IPS-18c (cell line): ENCODE results near the gene TRAPPC12.
"Not testable (repeated sequence)": the region's sequence is repeated elsewhere in the genome, so short reads cannot be mapped to it uniquely, and the experiment has no call there.

ENCODE experiments used
- H3K4me3 ChIP-seq: 2 replicates; pipeline ENCODE4 v1.7.0; 2013; ENCODE audit warnings: low read depth, mild to moderate bottlenecking, low read length, moderate library complexity; ENCODE audit not compliant: insufficient read depth
- H3K9me3 ChIP-seq: one replicate; pipeline ENCODE4 v1.6.1; 2013; ENCODE audit warnings: mild to moderate bottlenecking, low read length, moderate library complexity; ENCODE audit not compliant: control insufficient read depth, insufficient read depth

The TRAPPC12 gene

GRCh38 chr2:3435445-3435844 is 56.0 kb downstream of the TRAPPC12 start:
- H3K4me3 ChIP-seq: no peak overlapping the region
- no peaks in the 10 kb centered on the region for H3K9me3 ChIP-seq

GRCh38 chr2:3440477-3440876 is 61.0 kb downstream of the TRAPPC12 start:
- no peaks in the 10 kb centered on the region for H3K9me3 ChIP-seq
- H3K4me3 ChIP-seq: no peak overlapping the region

- no peaks in the 10 kb centered on the region for H3K9me3 ChIP-seq
- no peak overlapping the region for H3K4me3 ChIP-seq
Observed at GRCh38 chr2:3441465-3441864, 62.0 kb downstream of the TRAPPC12 start.

DNA sequence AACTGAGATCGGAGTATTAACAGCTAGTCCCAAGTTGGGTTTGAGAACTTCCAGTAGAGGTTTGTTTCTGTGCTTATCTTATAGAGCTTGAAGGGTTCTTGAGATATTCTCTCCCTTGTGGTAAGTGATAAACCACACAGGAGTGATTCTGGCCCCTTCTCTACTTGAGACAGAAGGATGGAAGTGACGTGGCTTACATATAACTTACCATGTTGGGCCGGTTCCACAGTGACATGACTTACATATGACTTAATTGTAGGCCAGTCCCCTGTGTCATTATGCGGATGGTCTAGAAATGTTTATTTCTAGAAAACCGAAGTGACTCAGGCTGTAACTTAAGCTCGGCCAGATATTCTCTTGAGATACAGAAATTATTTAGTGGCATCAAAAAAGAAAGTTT is 62.7 kb downstream of the TRAPPC12 start:
- Histone ChIP-seq H3K9me3 (no peaks in the 10 kb centered on the region), H3K4me3 (no peak overlapping the region)

DNA sequence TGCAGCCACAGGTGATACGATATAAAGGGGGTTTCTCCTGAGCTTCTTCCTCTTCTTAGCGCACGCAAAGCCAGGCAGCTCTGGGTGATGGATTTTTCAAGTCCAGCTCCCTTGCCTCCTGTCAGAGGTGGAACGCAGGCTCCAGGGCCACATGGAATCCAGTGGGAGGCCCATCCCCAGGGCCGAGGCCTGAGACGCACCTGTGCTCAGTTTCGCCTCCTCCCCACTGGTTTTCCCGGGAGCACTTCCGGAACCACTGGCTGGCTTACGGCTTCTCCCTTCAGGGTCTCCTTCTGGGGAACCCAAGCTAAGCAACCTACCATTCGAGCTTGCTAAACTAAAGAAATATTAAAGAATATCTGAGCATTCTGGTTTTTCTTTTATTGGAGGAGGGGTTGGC is 63.6 kb downstream of the TRAPPC12 start:
- H3K4me3 ChIP-seq: no peak overlapping the region
- H3K9me3 ChIP-seq: no peaks in the 10 kb centered on the region

DNA sequence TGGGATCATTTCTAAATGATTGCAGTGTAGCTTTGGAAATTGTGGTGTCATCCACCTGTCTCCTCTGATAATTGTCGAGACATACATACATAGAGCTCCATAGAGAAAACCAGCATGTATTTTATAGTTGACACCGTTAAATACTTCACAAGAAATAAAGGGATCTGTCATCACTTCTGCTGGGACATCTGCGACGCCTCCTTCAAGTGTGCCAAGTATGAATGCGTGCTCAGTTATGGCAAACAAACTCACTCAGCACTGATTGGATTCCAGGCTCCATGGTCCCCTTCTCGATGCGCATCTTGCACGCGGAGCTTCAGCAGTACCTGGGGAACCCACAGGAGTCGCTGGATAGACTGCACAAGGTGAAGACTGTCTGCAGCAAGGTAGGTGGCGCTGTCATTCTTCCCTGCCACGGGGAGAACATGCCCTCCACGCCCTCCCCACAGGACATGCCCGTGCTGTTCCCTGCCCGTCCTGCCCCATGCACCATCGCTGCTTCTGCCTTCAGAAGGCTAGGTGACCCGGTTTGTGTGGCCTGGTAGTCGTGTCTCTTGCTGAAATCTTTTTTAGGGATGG is 64.1 kb downstream of the TRAPPC12 start:
- no peak overlapping the region for H3K4me3 ChIP-seq
- H3K9me3 ChIP-seq: no peaks in the 10 kb centered on the region

GRCh38 chr2:3445891-3446290 is 66.4 kb downstream of the TRAPPC12 start:
- no peak overlapping the region for H3K4me3 ChIP-seq
- no peaks in the 10 kb centered on the region for H3K9me3 ChIP-seq

- H3K9me3 ChIP-seq: no peaks in the 10 kb centered on the region
- H3K4me3 ChIP-seq: no peak overlapping the region
Observed at GRCh38 chr2:3446381-3446780, 66.9 kb downstream of the TRAPPC12 start.

- not testable (repeated sequence) for H3K9me3 ChIP-seq, H3K4me3 ChIP-seq
Observed at GRCh38 chr2:3447186-3447585, 67.7 kb downstream of the TRAPPC12 start.

DNA sequence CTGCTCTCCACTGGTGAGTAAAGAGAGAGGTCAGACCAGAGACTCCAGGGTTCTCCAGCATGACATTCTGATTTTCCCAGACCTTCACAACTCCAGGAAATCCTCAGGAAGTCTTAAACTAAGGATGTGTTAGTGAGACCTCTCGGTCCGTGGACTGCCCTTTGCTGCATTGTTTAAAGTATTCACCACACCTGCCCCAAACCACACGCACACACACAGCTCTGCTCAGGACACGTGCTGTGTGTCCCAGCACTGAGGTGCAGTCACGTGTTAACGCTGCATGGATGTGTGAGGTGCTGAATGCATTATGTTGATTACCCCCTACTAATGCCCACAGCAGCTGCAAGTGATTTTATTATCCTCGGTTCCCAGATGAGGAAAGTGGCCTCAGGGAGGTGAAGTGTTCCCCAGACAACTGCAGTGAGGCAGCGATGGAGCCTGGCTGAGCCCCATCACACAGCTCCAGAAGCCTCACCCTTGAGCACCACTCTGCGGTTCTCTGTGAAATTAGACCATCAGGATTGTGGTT is 68.4 kb downstream of the TRAPPC12 start:
- H3K4me3 ChIP-seq: no peak overlapping the region
- H3K9me3 ChIP-seq: no peaks in the 10 kb centered on the region

- not testable (repeated sequence) for H3K9me3 ChIP-seq, H3K4me3 ChIP-seq
Observed at GRCh38 chr2:3448441-3448911, 69.0 kb downstream of the TRAPPC12 start.

DNA sequence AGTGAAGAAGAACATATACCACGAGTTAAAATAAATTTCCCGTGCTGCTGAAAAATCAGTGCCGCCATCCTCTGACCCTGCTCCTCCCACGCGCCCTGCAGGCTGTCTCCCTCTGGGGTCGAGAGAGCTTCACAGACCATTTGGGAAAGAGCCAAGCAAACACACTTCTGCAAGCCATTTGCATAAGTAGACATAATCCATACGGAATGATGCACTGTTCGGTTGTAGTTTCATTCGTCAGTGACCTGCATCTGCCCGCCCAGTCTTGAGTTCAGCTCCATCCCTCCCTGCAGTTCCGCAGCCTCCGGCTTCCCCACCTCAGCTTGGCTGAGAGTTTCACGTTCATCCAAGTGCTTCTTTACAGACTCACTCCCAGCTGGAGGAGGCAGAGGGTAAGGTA is 69.6 kb downstream of the TRAPPC12 start:
- H3K4me3 ChIP-seq: no peak overlapping the region
- no peaks in the 10 kb centered on the region for H3K9me3 ChIP-seq

DNA sequence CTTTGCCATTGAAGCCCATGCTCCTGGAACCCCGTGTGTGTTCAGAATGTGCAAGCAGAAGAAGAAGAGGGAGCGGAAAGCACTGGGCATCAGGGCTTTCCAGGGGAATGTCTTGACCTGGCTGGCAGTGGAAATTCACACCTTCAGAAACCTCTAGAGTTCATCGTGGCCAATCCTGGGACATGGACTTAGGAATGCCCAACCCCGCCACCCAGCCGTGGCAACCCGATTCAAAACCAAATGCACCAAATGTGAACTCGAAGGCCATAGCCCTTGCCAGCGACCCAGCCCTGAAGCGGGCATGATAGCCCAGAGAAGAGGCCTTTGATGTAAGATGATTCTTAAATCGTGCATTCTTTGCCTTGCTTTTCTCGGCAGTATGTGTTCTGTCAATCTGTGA is 70.4 kb downstream of the TRAPPC12 start:
- no peaks in the 10 kb centered on the region for H3K9me3 ChIP-seq
- no peak overlapping the region for H3K4me3 ChIP-seq

- Histone ChIP-seq H3K9me3 (no peaks in the 10 kb centered on the region), H3K4me3 (no peak overlapping the region)
Observed at GRCh38 chr2:3450385-3451010, 71.0 kb downstream of the TRAPPC12 start.

DNA sequence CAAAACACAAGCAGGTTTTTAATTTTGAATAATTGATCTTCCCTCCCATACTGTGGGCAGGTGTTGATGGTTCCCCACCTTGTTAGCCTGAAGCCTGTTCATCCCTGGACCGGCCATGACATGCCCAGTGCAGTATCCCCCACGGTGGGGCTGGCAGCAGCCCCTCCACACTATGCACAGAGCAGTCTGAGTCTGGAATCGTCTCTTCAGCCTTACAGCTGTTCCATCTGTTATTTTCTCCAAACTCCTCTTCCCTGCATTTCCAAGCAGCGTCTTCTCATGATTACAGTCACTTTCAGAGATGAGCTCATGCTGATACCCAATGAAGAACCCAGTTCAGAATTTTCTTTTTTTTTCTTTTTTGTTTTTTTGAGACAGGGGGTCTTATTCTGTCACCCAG is 71.7 kb downstream of the TRAPPC12 start:
- no peaks in the 10 kb centered on the region for H3K9me3 ChIP-seq
- H3K4me3 ChIP-seq: no peak overlapping the region

DNA sequence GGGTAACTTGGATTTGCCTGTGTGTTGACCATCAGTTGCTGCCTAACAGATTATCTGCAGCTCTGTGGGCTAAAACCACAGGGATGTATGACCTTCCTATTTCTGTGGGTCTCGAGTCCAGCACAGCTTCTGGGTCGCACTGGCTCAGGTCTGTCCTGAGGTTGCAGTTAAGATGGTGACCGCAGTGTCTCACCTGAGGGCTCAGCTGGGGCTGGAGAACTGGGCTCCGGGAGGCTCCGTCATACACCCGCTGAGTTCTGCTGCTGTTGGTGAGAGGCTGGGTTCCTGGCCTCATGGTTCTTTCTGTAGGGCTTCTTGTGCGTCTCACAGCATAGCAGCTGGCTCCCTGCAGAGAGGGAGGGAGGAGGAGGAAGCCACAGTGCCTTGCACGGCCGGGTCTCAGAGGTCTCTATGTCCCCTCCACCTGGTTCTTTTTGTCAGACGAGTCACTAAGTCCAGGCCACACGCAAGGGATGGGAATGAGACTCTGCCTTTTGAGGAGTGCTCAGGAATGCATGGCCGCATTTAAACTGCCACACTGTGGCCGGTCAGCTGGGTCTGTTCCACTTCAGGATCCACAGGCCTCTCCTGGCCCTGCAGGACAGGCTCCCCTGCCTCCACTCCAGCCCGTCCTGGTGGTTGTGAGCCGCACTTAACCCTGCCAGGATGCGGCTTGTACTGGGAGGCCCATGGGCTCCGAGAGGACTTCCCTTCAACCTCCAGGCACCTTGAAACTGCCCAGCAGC is 72.6 kb downstream of the TRAPPC12 start:
- H3K4me3 ChIP-seq: no peak overlapping the region
- no peaks in the 10 kb centered on the region for H3K9me3 ChIP-seq

DNA sequence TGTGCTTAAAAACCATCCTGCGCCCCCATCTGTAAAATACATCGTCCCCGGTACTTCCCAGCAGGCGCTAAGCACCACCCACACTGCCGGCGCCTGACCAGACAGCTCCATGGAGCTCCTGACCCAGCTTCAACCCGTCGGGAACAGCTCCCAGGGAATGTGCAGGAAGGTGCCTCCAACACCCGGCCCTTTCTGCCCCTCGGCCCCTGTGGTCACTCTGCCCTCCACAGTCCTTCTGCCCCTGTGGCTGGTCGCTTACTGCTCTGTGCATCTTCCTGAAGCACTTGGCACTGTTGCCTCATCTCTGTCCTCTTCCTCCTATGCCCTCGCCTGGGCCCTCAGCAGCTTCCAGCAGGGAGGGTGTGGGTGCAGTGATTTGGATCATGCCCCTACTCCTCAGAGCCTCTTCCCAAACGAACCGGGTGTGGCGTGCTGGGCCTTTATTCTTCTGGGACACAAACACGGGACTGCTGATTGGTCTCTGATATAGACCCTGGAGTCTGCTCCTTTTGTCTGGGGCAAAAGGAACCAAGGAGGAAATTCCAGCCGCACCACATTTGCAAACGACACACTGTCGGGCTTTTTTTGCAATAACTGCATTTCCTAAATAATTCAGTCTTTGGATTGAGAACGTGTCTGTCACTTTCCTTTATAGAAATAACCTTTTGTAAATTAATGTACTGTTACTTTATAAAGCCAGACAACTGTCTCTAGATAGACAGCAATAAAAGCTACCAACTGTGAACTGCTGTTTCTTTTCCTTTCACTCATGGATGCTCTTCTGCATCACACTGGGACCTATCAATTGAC is 73.9 kb downstream of the TRAPPC12 start:
- H3K9me3 ChIP-seq: no peaks in the 10 kb centered on the region

More for the DNA sequence above, 73.9 kb downstream of the TRAPPC12 start:
- no peak overlapping the region for H3K4me3 ChIP-seq
